Smooth muscle cell (in vitro differentiated cells): ENCODE results near the gene EIF1B. TPM values are rescaled to one million over a fixed set of nuclear protein-coding genes. Genes with fewer than 3 reads are reported as not detected.

ENCODE experiments used
- DNase-seq: peaks from one replicate; lab custom pipeline; 2025; ENCODE audit not compliant: unreplicated experiment; lab: John Stamatoyannopoulos, UW
- H2AFZ ChIP-seq: fragments of 200-600 bp; sonication (generic); 2 replicates; pipeline ENCODE4 v1.6.0; 2016; ENCODE audit warnings: antibody characterized with exemption, low read depth, mild to moderate bottlenecking
- H3F3A ChIP-seq: fragments of 200-600 bp; sonication (generic); 2 replicates; pipeline ENCODE4 v1.6.0; 2017; ENCODE audit warnings: antibody characterized with exemption, low read depth
- H3K27ac ChIP-seq: fragments of 200-600 bp; sonication (generic); 2 replicates; pipeline ENCODE4 v1.5.1; 2016; ENCODE audit warnings: low read depth, mild to moderate bottlenecking
- H3K27me3 ChIP-seq: fragments of 200-600 bp; sonication (generic); 2 replicates; pipeline ENCODE4 v1.6.1; 2016; ENCODE audit warnings: low read depth, mild to moderate bottlenecking
- H3K36me3 ChIP-seq: fragments of 200-600 bp; sonication (generic); 2 replicates; pipeline ENCODE4 v1.5.1; 2016; ENCODE audit warnings: low read depth
- H3K4me1 ChIP-seq: fragments of 200-600 bp; sonication (generic); 2 replicates; pipeline ENCODE4 v1.5.1; 2016; ENCODE audit warnings: low read depth
- H3K4me2 ChIP-seq: fragments of 200-600 bp; sonication (generic); 2 replicates; pipeline ENCODE4 v1.6.0; 2016; ENCODE audit warnings: mild to moderate bottlenecking
- H3K4me3 ChIP-seq: fragments of 200-600 bp; sonication (generic); 2 replicates; pipeline ENCODE4 v1.5.1; 2016; ENCODE audit warnings: mild to moderate bottlenecking
- H3K79me2 ChIP-seq: fragments of 200-600 bp; sonication (generic); 2 replicates; pipeline ENCODE4 v1.6.0; 2016; ENCODE audit warnings: low read depth, mild to moderate bottlenecking
- H3K9ac ChIP-seq: fragments of 200-600 bp; sonication (generic); 2 replicates; pipeline ENCODE4 v1.6.0; 2016; ENCODE audit warnings: low read depth
- H3K9me3 ChIP-seq: fragments of 200-600 bp; sonication (generic); replicated peaks from 2 replicates; pipeline ENCODE4 v1.5.1; 2016; ENCODE audit warnings: low read depth
- H4K20me1 ChIP-seq: fragments of 200-600 bp; sonication (generic); 2 replicates; pipeline ENCODE4 v1.6.0; 2016; ENCODE audit warnings: low read depth
- CTCF ChIP-seq: fragments of 200-600 bp; sonication (generic); IDR thresholded peaks from 2 replicates; pipeline ENCODE4 v1.5.1; 2017; ENCODE audit warnings: borderline replicate concordance, mild to moderate bottlenecking, antibody characterized with exemption; ENCODE audit not compliant: insufficient read depth, poor library complexity, severe bottlenecking
- WGBS: methylation state at CpG from one replicate; pipeline ENCODE4 v1.1.7; 2016; ENCODE audit warnings: low lambda C conversion rate; 5-methylcytosine and 5-hydroxymethylcytosine counted together
- polyA plus RNA-seq: library from polyadenylated mRNA; unstranded; fragments of >200 nt; fragmentation: Nextera tagmentation; extraction: Ambion mirVana; gene quantifications from 2 replicates; pipeline ENCODE4 v1.2.1, GENCODE V29; 2016
- total RNA-seq: library from RNA; depleted of rRNA; stranded (reverse); fragments of >200 nt; gene quantifications from 2 replicates; pipeline ENCODE4 v1.2.3, GENCODE V29; 2014

EIF1B gene
- total and polyA plus RNA-seq, 2 experiments from 2014 or later = 46.8 to 87.7 TPM

DNA sequence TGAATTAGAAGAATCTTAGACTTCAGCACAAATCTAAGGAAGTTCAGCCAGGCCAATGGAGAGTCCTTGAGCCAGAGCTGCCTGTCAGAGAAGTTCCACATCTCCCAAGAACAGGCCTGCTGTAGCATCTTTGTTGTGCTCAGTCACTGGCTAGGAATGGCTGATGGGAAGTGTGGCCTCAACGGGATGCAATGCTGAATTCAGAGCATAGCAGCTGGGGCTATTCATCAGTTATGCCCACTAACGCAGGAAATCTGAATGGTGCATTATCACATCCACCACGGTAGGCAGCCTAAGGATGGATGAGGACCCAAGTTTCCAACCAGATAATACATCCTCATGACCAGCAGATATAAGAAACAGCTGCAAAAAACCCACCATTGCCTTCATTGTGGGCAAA, 3.2 kb upstream of the EIF1B start:
- H3K79me2 ChIP-seq = peaks cover 17% of the 10 kb centered on the region
- no peak overlapping the region for H2AFZ ChIP-seq
- H3K27ac ChIP-seq = peak overlapping the region; percentile 19
- no peak overlapping the region for H3K9ac ChIP-seq
- no peak for DNase-seq
- H3K4me3 ChIP-seq = no peak overlapping the region
- H3K4me2 ChIP-seq = no peak overlapping the region
- 54% methylated on average over 3 of the region's 3 CpGs for WGBS
- H3K9me3 ChIP-seq = no peaks in the 10 kb centered on the region
- H4K20me1 ChIP-seq = no peaks in the 10 kb centered on the region
- H3F3A ChIP-seq = no peaks in the 10 kb centered on the region
- no peak for TF ChIP-seq CTCF
- no peaks in the 10 kb centered on the region for H3K27me3 ChIP-seq
- H3K4me1 ChIP-seq = peaks cover 3% of the 10 kb centered on the region
- H3K36me3 ChIP-seq = no peaks in the 10 kb centered on the region

DNA sequence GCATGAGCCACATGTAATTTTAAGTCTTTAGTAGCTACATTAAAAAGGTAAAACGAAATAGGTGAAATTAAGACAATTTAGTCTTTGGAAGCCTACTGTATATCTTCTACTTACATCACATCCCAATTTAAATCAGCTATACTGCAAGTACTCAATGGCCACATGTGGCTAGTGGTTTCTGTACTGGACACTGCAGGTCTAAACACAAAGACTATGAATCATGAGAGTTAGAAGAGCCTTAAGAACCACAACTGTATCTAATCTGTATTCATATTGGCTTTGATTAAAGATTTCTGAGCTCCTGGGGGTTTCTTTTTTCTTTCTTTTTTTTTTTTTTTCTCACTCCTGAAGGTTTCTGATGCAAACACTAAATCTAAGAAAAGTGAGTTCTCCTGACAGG, 2.3 kb upstream of the EIF1B start:
- peaks cover 18% of the 10 kb centered on the region for H3K79me2 ChIP-seq
- no peak for DNase-seq
- H3K27ac ChIP-seq = no peak overlapping the region
- H3K9me3 ChIP-seq = no peaks in the 10 kb centered on the region
- H3K27me3 ChIP-seq = no peaks in the 10 kb centered on the region
- 92% methylated on average over 1 of the region's 1 CpG for WGBS
- no peak for TF ChIP-seq CTCF
- peaks cover 12% of the 10 kb centered on the region for H3K4me1 ChIP-seq
- H3K36me3 ChIP-seq = peaks cover under 1% of the 10 kb centered on the region
- no peak overlapping the region for H3K4me2 ChIP-seq
- no peak overlapping the region for H3K9ac ChIP-seq
- peaks cover 4% of the 10 kb centered on the region for H3F3A ChIP-seq
- no peaks in the 10 kb centered on the region for H4K20me1 ChIP-seq
- H3K4me3 ChIP-seq = no peak overlapping the region
- H2AFZ ChIP-seq = no peak overlapping the region

- no peak for TF ChIP-seq CTCF
Measured at GRCh38 chr3:40308725-40309417, 636 bp upstream of the EIF1B start.

More at GRCh38 chr3:40308725-40309417, 636 bp upstream of the EIF1B start:
- Histone ChIP-seq H3K79me2 (peaks cover 18% of the 10 kb centered on the region), H3K4me1 (peaks cover 13% of the 10 kb centered on the region), H3K27ac (peak overlapping the region; percentile 93), H3K36me3 (peaks cover 5% of the 10 kb centered on the region), H3K9me3 (no peaks in the 10 kb centered on the region), H4K20me1 (no peaks in the 10 kb centered on the region), H3K9ac (peak overlapping the region; percentile 61), H3K4me2 (peak overlapping the region; percentile 84), H3K27me3 (no peaks in the 10 kb centered on the region), H3F3A (peaks cover 9% of the 10 kb centered on the region), H3K4me3 (peak overlapping the region; percentile 95), H2AFZ (peak overlapping the region; percentile 94)
- 34% methylated on average over 20 of the region's 20 CpGs for WGBS
- no peak for DNase-seq
